MM.1S (cell line): ENCODE measurements around the gene ADAMTS18.

Experiments
- DNase-seq: peaks from one replicate; pipeline ENCODE4 v3.0.0-alpha.2; 2015
- H2AFZ ChIP-seq: fragments of 300-600 bp; sonication (generic); 2 replicates; pipeline ENCODE4 v1.6.0; 2016; ENCODE audit warnings: antibody characterized with exemption, low read length
- H3F3A ChIP-seq: fragments of 300-600 bp; sonication (generic); 2 replicates; pipeline ENCODE4 v1.6.1; 2016; ENCODE audit warnings: mild to moderate bottlenecking, antibody characterized with exemption, low read length, moderate library complexity, mixed read lengths; ENCODE audit not compliant: insufficient read depth
- H3K27ac ChIP-seq: fragments of 300-600 bp; sonication (generic); 2 replicates; pipeline ENCODE4 v1.5.1; 2016; ENCODE audit warnings: mild to moderate bottlenecking, low read length
- H3K27me3 ChIP-seq: fragments of 300-600 bp; sonication (generic); replicated peaks from 2 replicates; pipeline ENCODE4 v1.6.0; 2016; ENCODE audit warnings: low read length; ENCODE audit not compliant: insufficient read depth
- H3K36me3 ChIP-seq: fragments of 300-600 bp; sonication (generic); replicated peaks from 2 replicates; pipeline ENCODE4 v1.6.1; 2016; ENCODE audit warnings: mild to moderate bottlenecking, low read length, mixed read lengths; ENCODE audit not compliant: insufficient read depth
- H3K4me1 ChIP-seq: fragments of 300-600 bp; sonication (generic); 2 replicates; pipeline ENCODE4 v1.6.1; 2016; ENCODE audit warnings: low read length, mixed read lengths
- H3K4me2 ChIP-seq: fragments of 300-600 bp; sonication (generic); 2 replicates; pipeline ENCODE4 v1.6.0; 2016; ENCODE audit warnings: low read depth, low read length
- H3K4me3 ChIP-seq: fragments of 300-600 bp; sonication (generic); 2 replicates; pipeline ENCODE4 v1.5.1; 2016; ENCODE audit warnings: low read length, mixed read lengths
- H3K79me2 ChIP-seq: fragments of 300-600 bp; sonication (generic); 2 replicates; pipeline ENCODE4 v1.6.1; 2016; ENCODE audit warnings: mixed run types, low read length, mixed read lengths
- H3K9ac ChIP-seq: fragments of 300-600 bp; sonication (generic); 2 replicates; pipeline ENCODE4 v1.6.1; 2016; ENCODE audit warnings: low read length, mixed read lengths
- H3K9me2 ChIP-seq: fragments of 300-600 bp; sonication (generic); replicated peaks from 2 replicates; pipeline ENCODE4 v1.6.1; 2016; ENCODE audit warnings: mild to moderate bottlenecking, low read length, mixed read lengths; ENCODE audit not compliant: insufficient read depth
- H3K9me3 ChIP-seq: fragments of 300-600 bp; sonication (generic); replicated peaks from 2 replicates; pipeline ENCODE4 v1.6.1; 2016; ENCODE audit warnings: mild to moderate bottlenecking, low read length, mixed read lengths; ENCODE audit not compliant: insufficient read depth
- H4K20me1 ChIP-seq: fragments of 300-600 bp; sonication (generic); 2 replicates; pipeline ENCODE4 v1.6.1; 2016; ENCODE audit warnings: mild to moderate bottlenecking, low read length, moderate library complexity, mixed read lengths; ENCODE audit not compliant: insufficient read depth
- CTCF ChIP-seq: fragments of 300-600 bp; sonication (generic); IDR thresholded peaks from 2 replicates; pipeline ENCODE4 v1.5.1; 2016; ENCODE audit warnings: antibody characterized with exemption, low read length, mixed read lengths
- EZH2 ChIP-seq: fragments of 300-600 bp; sonication (generic); optimal IDR thresholded peaks from 2 replicates; pipeline ENCODE3; 2017; ENCODE audit warnings: low read depth, mild to moderate bottlenecking, antibody characterized with exemption, low read length, mixed read lengths
- EZH2phosphoT487 ChIP-seq: fragments of 300-600 bp; sonication (generic); IDR thresholded peaks from 2 replicates; pipeline ENCODE4 v1.6.1; 2018; ENCODE audit warnings: antibody characterized with exemption, low read length

Gene ADAMTS18

GRCh38 chr16:77462894-77463293, 28.1 kb upstream of the ADAMTS18 start:
- no peak overlapping the region for H3K4me3 ChIP-seq
- H3K4me2 ChIP-seq = no peak overlapping the region
- DNase-seq = no peak
- no peak overlapping the region for H2AFZ ChIP-seq
- H3K27ac ChIP-seq = no peak overlapping the region
- no peaks in the 10 kb centered on the region for H3K27me3 ChIP-seq
- H4K20me1 ChIP-seq = no peaks in the 10 kb centered on the region
- TF ChIP-seq EZH2 (no peak), CTCF (no peak), EZH2phosphoT487 (no peak)
- no peaks in the 10 kb centered on the region for H3F3A ChIP-seq
- H3K9me3 ChIP-seq = no peaks in the 10 kb centered on the region
- no peaks in the 10 kb centered on the region for H3K79me2 ChIP-seq
- H3K9ac ChIP-seq = no peak overlapping the region
- H3K36me3 ChIP-seq = no peaks in the 10 kb centered on the region
- H3K9me2 ChIP-seq = no peaks in the 10 kb centered on the region
- no peaks in the 10 kb centered on the region for H3K4me1 ChIP-seq

GRCh38 chr16:77459534-77460254, 24.9 kb upstream of the ADAMTS18 start:
- no peak overlapping the region for H3K4me2 ChIP-seq

GRCh38 chr16:77457046-77457445, 22.2 kb upstream of the ADAMTS18 start:
- Histone ChIP-seq H3K27me3 (no peaks in the 10 kb centered on the region), H3K27ac (no peak overlapping the region), H3K36me3 (no peaks in the 10 kb centered on the region), H2AFZ (no peak overlapping the region), H3K9me2 (no peaks in the 10 kb centered on the region), H3K79me2 (no peaks in the 10 kb centered on the region), H3K4me3 (no peak overlapping the region), H3F3A (no peaks in the 10 kb centered on the region), H3K9ac (no peak overlapping the region), H3K4me1 (no peaks in the 10 kb centered on the region), H3K9me3 (no peaks in the 10 kb centered on the region), H3K4me2 (no peak overlapping the region), H4K20me1 (no peaks in the 10 kb centered on the region)
- DNase-seq = no peak
- TF ChIP-seq CTCF (no peak), EZH2phosphoT487 (no peak), EZH2 (no peak)

More at GRCh38 chr16:77459534-77460254, 24.9 kb upstream of the ADAMTS18 start:
- Histone ChIP-seq H2AFZ (no peak overlapping the region), H3F3A (no peaks in the 10 kb centered on the region), H3K27ac (no peak overlapping the region), H4K20me1 (no peaks in the 10 kb centered on the region), H3K36me3 (no peaks in the 10 kb centered on the region), H3K79me2 (no peaks in the 10 kb centered on the region), H3K9me2 (no peaks in the 10 kb centered on the region), H3K27me3 (no peaks in the 10 kb centered on the region), H3K9me3 (no peaks in the 10 kb centered on the region), H3K4me3 (no peak overlapping the region), H3K4me1 (no peaks in the 10 kb centered on the region), H3K9ac (no peak overlapping the region)
- DNase-seq = no peak
- TF ChIP-seq EZH2phosphoT487 (no peak), EZH2 (no peak), CTCF (no peak)
